Stimulated activated CD8-positive, alpha-beta memory T cell treated with anti-CD3 and anti-CD28 coated beads, Interleukin-12 subunit alpha, Interleukin-12 subunit beta, amount 100 ng/mL, for 24 hours (primary cell): ENCODE measurements around the gene ASB3.

ENCODE experiments used
- DNase-seq: peaks from one replicate; pipeline ENCODE4 v3.0.0-alpha.2; 2020; ENCODE audit errors: extremely low read depth

The ASB3 gene

GRCh38 chr2:53652131-53652530, 134.6 kb downstream of the ASB3 start:
- no peak for DNase-seq

GRCh38 chr2:53646788-53647187, 140.0 kb downstream of the ASB3 start:
- DNase-seq: no peak

DNA sequence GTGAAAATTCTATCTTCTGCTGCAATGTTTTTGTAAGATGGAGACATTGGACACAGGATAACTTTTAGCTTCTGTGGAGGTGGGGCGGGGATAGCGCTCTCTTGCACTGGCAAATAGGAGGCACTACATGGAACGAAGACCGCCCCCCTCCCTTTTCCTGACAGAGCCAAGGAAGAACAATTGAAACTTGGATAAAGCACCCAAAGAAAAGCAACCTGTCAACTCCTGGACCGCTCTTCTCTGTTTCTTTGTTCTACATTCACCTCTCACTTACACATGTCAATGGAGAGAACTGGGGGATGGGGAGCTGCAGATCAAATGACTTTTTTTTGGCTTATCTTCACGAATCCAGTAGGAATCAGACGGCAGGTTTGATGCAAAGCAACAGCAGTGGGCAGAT, 145.5 kb downstream of the ASB3 start:
- no peak for DNase-seq

- no peak for DNase-seq
Observed at GRCh38 chr2:53640466-53640865, 146.3 kb downstream of the ASB3 start.

DNA sequence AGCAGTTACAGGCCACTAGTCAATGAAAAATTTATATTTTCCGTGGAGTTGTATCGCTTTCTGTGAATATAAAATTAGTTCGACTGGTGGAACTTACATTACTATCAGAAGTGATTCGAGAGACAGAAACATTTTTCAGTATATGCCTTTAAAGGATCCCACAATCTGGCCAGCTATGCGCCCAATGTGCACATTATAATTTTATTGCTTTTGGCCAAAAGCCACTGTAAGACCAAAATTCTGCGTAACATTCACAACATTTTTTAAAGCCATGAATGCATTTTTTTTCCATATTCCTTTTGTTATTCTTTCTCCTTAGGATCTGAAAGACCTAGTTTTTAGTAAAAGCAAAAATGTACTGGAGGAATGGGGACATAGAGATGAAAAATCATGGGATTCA, 150.2 kb downstream of the ASB3 start:
- no peak for DNase-seq

GRCh38 chr2:53636109-53636508, 150.6 kb downstream of the ASB3 start:
- DNase-seq: no peak

- DNase-seq: no peak
Observed at GRCh38 chr2:53635694-53636093, 151.1 kb downstream of the ASB3 start.

DNA sequence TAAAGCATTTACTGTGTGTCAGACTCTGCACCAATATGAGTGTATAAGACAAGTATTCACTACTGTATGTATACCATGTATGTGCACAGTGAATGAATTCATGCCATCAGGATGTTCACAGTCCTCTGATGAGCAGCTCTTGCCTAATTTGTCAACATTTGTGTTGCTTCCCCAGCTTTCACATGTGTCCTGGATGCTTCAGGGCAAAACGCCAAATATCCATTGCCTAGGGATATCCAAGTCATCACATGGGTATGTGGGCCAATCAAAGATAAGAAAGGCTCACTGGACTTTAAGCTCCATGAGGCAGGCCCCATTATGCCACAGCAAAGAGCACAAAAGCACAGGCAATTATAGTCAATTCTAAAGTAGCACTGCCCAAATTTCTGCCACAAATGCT, 153.3 kb downstream of the ASB3 start:
- DNase-seq: no peak

DNA sequence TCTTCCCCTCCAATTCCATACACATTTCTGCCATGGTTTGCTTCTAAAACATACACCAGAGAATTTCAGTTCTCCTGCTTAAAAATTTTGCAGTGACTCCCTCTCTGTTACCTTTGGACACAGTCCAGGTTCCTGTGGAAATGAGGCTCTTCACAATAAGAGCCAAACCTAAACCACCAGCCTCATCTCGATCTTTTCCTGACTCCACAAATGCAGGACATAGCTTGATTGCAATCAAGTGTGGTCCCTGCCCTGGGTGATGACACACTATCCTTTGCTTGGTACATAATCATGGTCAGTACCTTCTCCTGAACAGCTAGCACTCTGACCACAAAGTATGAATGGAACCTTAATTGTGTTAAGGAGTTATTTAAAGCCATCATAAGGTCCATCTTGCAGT, 154.0 kb downstream of the ASB3 start:
- DNase-seq: no peak

- no peak for DNase-seq
Observed at GRCh38 chr2:53632126-53632460, 154.7 kb downstream of the ASB3 start.

GRCh38 chr2:53631313-53632125, 155.2 kb downstream of the ASB3 start:
- no peak for DNase-seq

DNA sequence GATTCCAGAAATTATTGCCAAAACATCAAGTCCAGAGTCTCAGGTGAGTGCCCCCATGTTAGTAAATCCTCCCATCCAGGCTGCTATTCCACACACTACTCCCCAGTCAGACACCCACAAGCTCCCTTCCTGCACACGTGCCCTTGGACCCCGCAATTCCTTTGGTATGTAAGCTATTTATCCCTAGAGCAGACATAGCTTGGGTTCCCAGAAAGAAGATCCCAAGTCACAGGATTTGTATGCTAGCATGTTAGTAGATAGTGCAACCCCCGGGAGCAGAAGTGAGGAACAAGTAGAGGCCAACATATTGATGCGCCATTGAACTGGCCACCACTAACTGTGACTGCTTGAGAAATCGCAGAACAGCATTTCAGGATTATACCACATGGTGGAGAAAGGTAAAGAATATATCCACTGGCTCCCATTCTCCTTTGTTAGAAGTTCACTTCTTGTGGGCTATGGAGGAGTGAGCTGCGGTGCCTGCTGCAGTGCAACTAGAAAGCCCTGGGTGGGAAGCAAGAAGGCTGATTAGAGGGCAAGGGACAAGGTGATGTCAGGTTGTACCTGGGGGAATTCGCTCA, 156.6 kb downstream of the ASB3 start:
- no peak for DNase-seq

DNA sequence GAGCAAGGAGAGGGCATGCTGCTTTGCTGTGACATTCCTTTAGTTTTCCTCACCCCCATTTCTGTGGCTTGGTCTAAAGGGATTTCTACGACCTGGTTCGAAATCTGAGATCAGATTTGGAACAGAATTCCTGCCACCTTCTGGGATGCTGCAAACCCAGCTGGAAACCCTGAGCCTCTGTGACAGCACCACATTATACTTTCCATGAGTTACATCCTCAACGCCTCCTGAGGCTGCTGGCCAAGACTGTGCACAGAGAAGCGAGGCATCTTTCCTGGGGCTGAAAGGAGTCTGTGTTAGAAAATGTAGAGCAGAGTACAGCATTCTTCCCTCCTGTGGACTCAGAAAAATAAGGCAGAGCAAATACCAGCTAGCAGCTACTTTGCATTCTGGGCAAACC, 157.3 kb downstream of the ASB3 start:
- no peak for DNase-seq

GRCh38 chr2:53629001-53629400, 157.8 kb downstream of the ASB3 start:
- DNase-seq: no peak

GRCh38 chr2:53622141-53622540, 164.6 kb downstream of the ASB3 start:
- DNase-seq: no peak

- DNase-seq: no peak
Observed at GRCh38 chr2:53620981-53621380, 165.8 kb downstream of the ASB3 start.
